Adrenal gland (tissue), 5 donors: Measurements from ENCODE around the gene MAL.

Source experiments
- POLR2A ChIP-seq, 2 donors: fragments of 450-650 bp; IDR thresholded peaks; one replicate each; pipeline ENCODE4 v1.6.1; 2017; ENCODE audit warnings: antibody characterized with exemption in 2 of 2, mild to moderate bottlenecking in 2 of 2, moderate library complexity in 1 of 2
- TF ChIP-seq, protein P1 (sequence below), 6 experiments: fragments of 450-650 bp in 4 of 6; fragments of 200-600 bp in 2 of 6; sonication (generic) in 1 of 6; IDR thresholded peaks; 1 replicate in 5 of 6; 2 replicates in 1 of 6; pipeline versions ENCODE4 v1.5.1 to v1.8.0; 2016 to 2021; ENCODE audit warnings: antibody characterized with exemption in 6 of 6, mild to moderate bottlenecking in 2 of 6, moderate library complexity in 1 of 6
- donor health status: DM: no; HTN: no; CAD: no.

DNA sequence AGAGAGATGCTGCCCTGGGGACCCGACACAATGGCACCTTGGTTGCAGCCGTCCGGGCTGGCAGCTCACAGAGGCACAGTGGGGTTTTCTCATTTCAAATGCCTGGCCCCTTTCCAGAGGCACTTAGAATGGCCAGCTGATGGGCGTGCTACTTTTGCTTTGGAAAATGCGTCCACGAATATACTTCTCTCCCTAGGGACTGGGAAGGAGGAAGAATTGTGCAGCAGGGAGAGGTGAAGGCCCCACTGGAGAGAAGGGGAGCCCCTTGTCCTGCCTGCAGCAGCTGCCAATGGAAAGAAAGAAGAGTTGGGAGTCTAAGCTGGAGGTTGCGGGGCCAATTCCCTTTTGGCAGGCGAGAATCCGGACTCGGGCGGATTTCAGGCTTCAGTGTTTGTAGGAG lies 1.1 kb upstream of the MAL start:
- no peak for TF ChIP-seq POLR2A (IDR thresholded peaks at IDR 0.05)
- TF ChIP-seq, protein P1, sequence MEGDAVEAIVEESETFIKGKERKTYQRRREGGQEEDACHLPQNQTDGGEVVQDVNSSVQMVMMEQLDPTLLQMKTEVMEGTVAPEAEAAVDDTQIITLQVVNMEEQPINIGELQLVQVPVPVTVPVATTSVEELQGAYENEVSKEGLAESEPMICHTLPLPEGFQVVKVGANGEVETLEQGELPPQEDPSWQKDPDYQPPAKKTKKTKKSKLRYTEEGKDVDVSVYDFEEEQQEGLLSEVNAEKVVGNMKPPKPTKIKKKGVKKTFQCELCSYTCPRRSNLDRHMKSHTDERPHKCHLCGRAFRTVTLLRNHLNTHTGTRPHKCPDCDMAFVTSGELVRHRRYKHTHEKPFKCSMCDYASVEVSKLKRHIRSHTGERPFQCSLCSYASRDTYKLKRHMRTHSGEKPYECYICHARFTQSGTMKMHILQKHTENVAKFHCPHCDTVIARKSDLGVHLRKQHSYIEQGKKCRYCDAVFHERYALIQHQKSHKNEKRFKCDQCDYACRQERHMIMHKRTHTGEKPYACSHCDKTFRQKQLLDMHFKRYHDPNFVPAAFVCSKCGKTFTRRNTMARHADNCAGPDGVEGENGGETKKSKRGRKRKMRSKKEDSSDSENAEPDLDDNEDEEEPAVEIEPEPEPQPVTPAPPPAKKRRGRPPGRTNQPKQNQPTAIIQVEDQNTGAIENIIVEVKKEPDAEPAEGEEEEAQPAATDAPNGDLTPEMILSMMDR (IDR thresholded peaks at IDR 0.05): no peak
